ENCODE data around the gene C1orf116.

Gene C1orf116

GRCh38 chr1:207039380-207040180 is 7.0 kb upstream of the C1orf116 start:
- in situ Hi-C loops (cut with MboI; ENCODE audit: low pct_unique_long_range_greater_than_20kb, low sequenced_read_pairs, unreplicated experiment) = no loop called here
- no peak for DNase-seq (ENCODE audit: low spot score)

GRCh38 chr1:207036865-207037264 is 4.3 kb upstream of the C1orf116 start:
- in situ Hi-C loops (cut with MboI; ENCODE audit: low pct_unique_long_range_greater_than_20kb, low sequenced_read_pairs, unreplicated experiment) = no loop called here

More at GRCh38 chr1:207039380-207040180, 7.0 kb upstream of the C1orf116 start:
- TF ChIP-seq CTCF (IDR thresholded peaks at IDR 0.05; ENCODE audit: extremely low read depth, insufficient read depth, missing control alignments) = no peak

GRCh38 chr1:207035877-207036551 is 3.5 kb upstream of the C1orf116 start:
- in situ Hi-C loops (cut with MboI; ENCODE audit: low pct_unique_long_range_greater_than_20kb, low sequenced_read_pairs, unreplicated experiment) = no loop called here
- DNase-seq (ENCODE audit: low spot score) = no peak
- no peak for TF ChIP-seq CTCF (IDR thresholded peaks at IDR 0.05; ENCODE audit: extremely low read depth, insufficient read depth, missing control alignments)

More at GRCh38 chr1:207036865-207037264, 4.3 kb upstream of the C1orf116 start:
- no peak for TF ChIP-seq CTCF (IDR thresholded peaks at IDR 0.05; ENCODE audit: extremely low read depth, insufficient read depth, missing control alignments)
- no peak for DNase-seq (ENCODE audit: low spot score)

GRCh38 chr1:207034998-207035397 is 2.4 kb upstream of the C1orf116 start:
- no peak for TF ChIP-seq CTCF (IDR thresholded peaks at IDR 0.05; ENCODE audit: extremely low read depth, insufficient read depth, missing control alignments)

GRCh38 chr1:207034208-207034607 is 1.7 kb upstream of the C1orf116 start:
- TF ChIP-seq CTCF (IDR thresholded peaks at IDR 0.05; ENCODE audit: extremely low read depth, insufficient read depth, missing control alignments) = no peak
- in situ Hi-C loops (cut with MboI; ENCODE audit: low pct_unique_long_range_greater_than_20kb, low sequenced_read_pairs, unreplicated experiment) = no loop called here
- no peak for DNase-seq (ENCODE audit: low spot score)

More at GRCh38 chr1:207034998-207035397, 2.4 kb upstream of the C1orf116 start:
- in situ Hi-C loops (cut with MboI; ENCODE audit: low pct_unique_long_range_greater_than_20kb, low sequenced_read_pairs, unreplicated experiment) = no loop called here
- no peak for DNase-seq (ENCODE audit: low spot score)

GRCh38 chr1:207033302-207033701 is 746 bp upstream of the C1orf116 start:
- DNase-seq (ENCODE audit: low spot score) = no peak
- TF ChIP-seq CTCF (IDR thresholded peaks at IDR 0.05; ENCODE audit: extremely low read depth, insufficient read depth, missing control alignments) = no peak
- in situ Hi-C loops (cut with MboI; ENCODE audit: low pct_unique_long_range_greater_than_20kb, low sequenced_read_pairs, unreplicated experiment) = no loop called here
